ENCODE measurements around the gene ODAD4.
A peak's percentile ranks its signal among the peaks of the same experiment; 100 is the strongest.

Gene ODAD4

GRCh38 chr17:41939693-41940090 is 9.3 kb downstream of the ODAD4 start:
- no peak for DNase-seq (ENCODE audit: low spot score)

GRCh38 chr17:41941168-41941567 is 10.8 kb downstream of the ODAD4 start:
- DNase-seq (ENCODE audit: low spot score): no peak

- no peak for DNase-seq (ENCODE audit: low spot score)
These were observed 12.4 kb downstream of the ODAD4 start for GRCh38 chr17:41942626-41943373.

- no peak for DNase-seq (ENCODE audit: low spot score)
These were observed 13.1 kb downstream of the ODAD4 start for GRCh38 chr17:41943492-41943891.

- no peak for DNase-seq (ENCODE audit: low spot score)
These were observed 14.5 kb downstream of the ODAD4 start for GRCh38 chr17:41944943-41945342.

GRCh38 chr17:41948762-41949460 is 18.5 kb downstream of the ODAD4 start:
- DNase-seq (ENCODE audit: low spot score): no peak

GRCh38 chr17:41956522-41956921 is 26.1 kb downstream of the ODAD4 start:
- no peak for DNase-seq (ENCODE audit: low spot score)

GRCh38 chr17:41957031-41957868 is 26.8 kb downstream of the ODAD4 start:
- no peak for DNase-seq (ENCODE audit: low spot score)

GRCh38 chr17:41957869-41958439 is 27.5 kb downstream of the ODAD4 start:
- DNase-seq (ENCODE audit: low spot score): no peak

- DNase-seq (ENCODE audit: low spot score): no peak
These were observed 28.6 kb downstream of the ODAD4 start for GRCh38 chr17:41959030-41959335.

- peak; percentile 75 for DNase-seq (ENCODE audit: low spot score)
These were observed 29.1 kb downstream of the ODAD4 start for GRCh38 chr17:41959336-41960095.

GRCh38 chr17:41962111-41962510 is 31.7 kb downstream of the ODAD4 start:
- no peak for DNase-seq (ENCODE audit: low spot score)

GRCh38 chr17:41962768-41963434 is 32.5 kb downstream of the ODAD4 start:
- peak; percentile 91 for DNase-seq (ENCODE audit: low spot score)

- DNase-seq (ENCODE audit: low spot score): peak; percentile 79
These were observed 35.5 kb downstream of the ODAD4 start for GRCh38 chr17:41965694-41966462.

- peak; percentile 95 for DNase-seq (ENCODE audit: low spot score)
These were observed 36.2 kb downstream of the ODAD4 start, which contains the start of gene CNP for GRCh38 chr17:41966463-41967140. Gene CNP, plus strand, starts transcription at chr17:41966795. Its CDS starts 90 bp downstream, at chr17:41966885.

- DNase-seq (ENCODE audit: low spot score): no peak
These were observed 36.9 kb downstream of the ODAD4 start for GRCh38 chr17:41967141-41967920.

GRCh38 chr17:41967921-41968578 is 37.6 kb downstream of the ODAD4 start:
- no peak for DNase-seq (ENCODE audit: low spot score)

GRCh38 chr17:41968676-41969075 is 38.3 kb downstream of the ODAD4 start:
- DNase-seq (ENCODE audit: low spot score): no peak

Measured in ecto neural progenitor cell (in vitro differentiated cells).